MCF 10A (cell line): ENCODE data around the gene PLA2G4F. TPM values are rescaled to one million over a fixed set of nuclear protein-coding genes. Genes with fewer than 3 reads are reported as not detected.

Experiments
- BruUV-seq: library from RNA; stranded (reverse); fragments of 400-500 nt; replicated peaks from 2 replicates; lab custom pipeline; 2021; lab: Mats Ljungman, UMichigan
- CTCF ChIA-PET: fragments of 300-600 bp; sonication (Branson Sonifier 250); formaldehyde crosslinking; extraction: SDS; loops from one replicate; lab custom pipeline; 2021; ENCODE audit warnings: antibody characterized with exemption, inconsistent platforms; lab: Yijun Ruan, JAX
- POLR2A ChIA-PET: fragments of 300-600, 350-650 bp; sonication (Branson Sonifier 250); formaldehyde crosslinking; extraction: SDS; loops from one replicate; lab custom pipeline; 2020; ENCODE audit warnings: antibody characterized with exemption, inconsistent platforms; lab: Yijun Ruan, JAX
- DNase-seq: peaks from one replicate; pipeline ENCODE4 v3.0.0-alpha.2; 2018; ENCODE audit not compliant: unreplicated experiment
- H3K27ac Mint-ChIP-seq: one replicate; pipeline ENCODE4 v1.8.0; 2022; ENCODE audit warnings: mild to moderate bottlenecking, low read depth, mixed read lengths; ENCODE audit not compliant: unreplicated experiment
- H3K27me3 Mint-ChIP-seq: one replicate; pipeline ENCODE4 v1.8.0; 2022; ENCODE audit warnings: mixed read lengths; ENCODE audit not compliant: insufficient read depth, unreplicated experiment
- H3K36me3 Mint-ChIP-seq: one replicate; pipeline ENCODE4 v1.8.0; 2022; ENCODE audit warnings: mild to moderate bottlenecking, moderate library complexity, mixed read lengths; ENCODE audit not compliant: insufficient read depth, unreplicated experiment
- H3K4me1 Mint-ChIP-seq: one replicate; pipeline ENCODE4 v1.8.0; 2022; ENCODE audit warnings: mixed read lengths; ENCODE audit not compliant: insufficient read depth, unreplicated experiment
- H3K4me3 Mint-ChIP-seq: one replicate; pipeline ENCODE4 v1.8.0; 2022; ENCODE audit warnings: mild to moderate bottlenecking, moderate library complexity, mixed read lengths; ENCODE audit not compliant: unreplicated experiment
- H3K9me3 Mint-ChIP-seq: one replicate; pipeline ENCODE4 v1.8.0; 2022; ENCODE audit warnings: mixed read lengths; ENCODE audit not compliant: unreplicated experiment
- intact Hi-C: fragments of 100-400 bp; cut with micrococcal nuclease; formaldehyde crosslinking; loops from 2 replicates; pipeline ENCODE4 v1.14.1; 2022
- total RNA-seq: library from RNA; stranded (reverse); gene quantifications from 2 replicates; pipeline ENCODE4 v1.2.3, GENCODE V29; 2022
- TF ChIP-seq, protein P1 (sequence below): fragments of 200-600 bp; IDR thresholded peaks from one replicate; pipeline ENCODE4 v1.8.0; 2022; ENCODE audit warnings: antibody characterized with exemption, mild to moderate bottlenecking; ENCODE audit not compliant: unreplicated experiment

The PLA2G4F gene
- total RNA-seq, 1 experiment from 2014 or later, result 0.30 TPM

DNA sequence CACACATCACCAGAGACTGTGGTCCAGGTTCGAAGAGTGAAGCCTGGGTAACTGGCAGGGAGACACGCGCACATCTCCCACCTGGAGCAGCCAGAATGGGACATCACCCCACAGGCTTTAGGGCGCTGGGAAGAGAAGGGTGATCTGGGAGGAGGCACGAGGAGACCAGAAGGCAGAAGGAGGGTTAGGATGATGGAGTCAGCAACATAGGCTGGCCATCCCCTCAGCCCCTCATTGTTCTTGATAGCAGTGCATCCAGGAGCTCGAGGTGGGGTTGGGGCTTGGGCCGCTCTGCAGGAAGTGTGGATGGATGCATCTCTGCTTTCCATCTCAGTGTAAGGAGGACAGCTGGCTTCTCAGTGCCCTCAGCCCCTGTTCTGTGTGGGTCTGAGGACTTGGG is 15.2 kb downstream of the PLA2G4F start:
- H3K9me3 Mint-ChIP-seq, result no peaks in the 10 kb centered on the region
- H3K4me3 Mint-ChIP-seq, result no peak overlapping the region
- H3K4me1 Mint-ChIP-seq, result no peaks in the 10 kb centered on the region
- no TSS peak for BruUV-seq
- intact Hi-C loops, result no loop called here
- TF ChIP-seq, protein P1, sequence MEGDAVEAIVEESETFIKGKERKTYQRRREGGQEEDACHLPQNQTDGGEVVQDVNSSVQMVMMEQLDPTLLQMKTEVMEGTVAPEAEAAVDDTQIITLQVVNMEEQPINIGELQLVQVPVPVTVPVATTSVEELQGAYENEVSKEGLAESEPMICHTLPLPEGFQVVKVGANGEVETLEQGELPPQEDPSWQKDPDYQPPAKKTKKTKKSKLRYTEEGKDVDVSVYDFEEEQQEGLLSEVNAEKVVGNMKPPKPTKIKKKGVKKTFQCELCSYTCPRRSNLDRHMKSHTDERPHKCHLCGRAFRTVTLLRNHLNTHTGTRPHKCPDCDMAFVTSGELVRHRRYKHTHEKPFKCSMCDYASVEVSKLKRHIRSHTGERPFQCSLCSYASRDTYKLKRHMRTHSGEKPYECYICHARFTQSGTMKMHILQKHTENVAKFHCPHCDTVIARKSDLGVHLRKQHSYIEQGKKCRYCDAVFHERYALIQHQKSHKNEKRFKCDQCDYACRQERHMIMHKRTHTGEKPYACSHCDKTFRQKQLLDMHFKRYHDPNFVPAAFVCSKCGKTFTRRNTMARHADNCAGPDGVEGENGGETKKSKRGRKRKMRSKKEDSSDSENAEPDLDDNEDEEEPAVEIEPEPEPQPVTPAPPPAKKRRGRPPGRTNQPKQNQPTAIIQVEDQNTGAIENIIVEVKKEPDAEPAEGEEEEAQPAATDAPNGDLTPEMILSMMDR, result no peak
- peaks cover 32% of the 10 kb centered on the region for H3K27me3 Mint-ChIP-seq
- no peaks in the 10 kb centered on the region for H3K36me3 Mint-ChIP-seq
- no peak for DNase-seq
- ChIA-PET POLR2A (interaction anchor here (1.2 kb wide), 1 partner anchor 11 kb away, joined by 3 read pairs; no protein-coding TSS in a partner anchor), CTCF (interaction anchor here (0.6 to 4.9 kb wide), 3 partner anchors 9 to 151 kb away, joined by 3 to 25 read pairs (median 3); no protein-coding TSS in a partner anchor)
- no peak overlapping the region for H3K27ac Mint-ChIP-seq

DNA sequence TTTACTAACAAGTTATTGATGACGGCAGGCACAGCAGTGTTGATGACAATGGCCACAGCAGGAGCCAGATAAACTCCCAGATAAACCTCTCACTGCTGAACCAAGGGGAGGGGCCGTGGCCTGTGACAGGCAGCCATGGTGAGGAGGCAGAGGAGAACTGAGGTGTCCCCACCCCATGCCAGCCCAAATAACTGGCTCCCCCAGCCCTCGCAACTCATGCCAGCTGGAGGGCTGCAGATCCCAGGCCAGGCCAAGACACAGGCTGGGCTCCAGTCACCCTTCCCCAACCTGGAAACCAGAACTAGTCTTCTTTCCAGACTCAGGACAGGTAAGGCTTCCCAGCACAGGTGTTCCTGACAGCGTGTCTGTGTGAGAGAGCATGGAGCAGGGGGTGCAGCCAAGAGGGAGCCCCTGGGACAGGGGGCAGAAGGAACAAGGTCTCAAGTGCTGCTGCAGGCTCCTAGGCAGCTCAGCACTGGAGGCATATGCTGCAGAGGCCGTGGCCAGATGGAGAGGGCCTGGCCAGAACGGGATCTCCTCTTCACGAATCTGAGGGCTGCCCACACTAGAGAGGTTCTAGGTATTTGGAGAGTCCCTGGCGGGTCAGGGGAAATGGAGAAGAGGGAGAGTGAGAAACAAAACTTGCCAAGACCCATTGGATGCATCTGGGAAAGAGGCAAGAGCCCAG is 15.9 kb downstream of the PLA2G4F start:
- no peak for DNase-seq
- no peaks in the 10 kb centered on the region for H3K4me1 Mint-ChIP-seq
- no peaks in the 10 kb centered on the region for H3K36me3 Mint-ChIP-seq
- CTCF ChIA-PET, result interaction anchor here (0.8 to 6.1 kb wide), 4 partner anchors 8 to 452 kb away, joined by 3 to 53 read pairs (median 14); partner anchors contain the start of gene PLA2G4D
- intact Hi-C loops, result no loop called here
- POLR2A ChIA-PET, result no interaction called here
- no peak overlapping the region for H3K4me3 Mint-ChIP-seq
- BruUV-seq, result no TSS peak
- no peak overlapping the region for H3K27ac Mint-ChIP-seq
- TF ChIP-seq, protein P1, result no peak
- peaks cover 32% of the 10 kb centered on the region for H3K27me3 Mint-ChIP-seq
- H3K9me3 Mint-ChIP-seq, result no peaks in the 10 kb centered on the region

DNA sequence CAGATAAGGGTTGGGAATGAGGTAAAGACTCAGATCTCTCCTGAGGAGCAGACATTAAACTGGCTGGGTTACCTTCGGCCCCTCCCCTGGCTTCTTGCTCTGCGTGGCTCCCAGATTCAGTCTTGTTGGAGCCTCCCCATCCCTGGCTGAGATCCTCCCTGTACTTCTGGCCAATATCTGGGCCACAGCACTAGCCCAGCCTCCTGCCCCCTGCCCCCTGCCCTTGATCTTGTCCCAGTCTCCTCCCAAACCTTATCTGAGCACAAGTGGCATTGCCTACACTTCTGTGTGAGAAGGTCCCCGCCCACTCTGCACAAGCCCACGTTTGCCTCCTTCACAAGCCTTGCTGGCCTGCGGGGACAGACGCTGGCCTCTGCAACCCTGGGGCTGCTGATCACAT is 16.8 kb downstream of the PLA2G4F start:
- peaks cover 25% of the 10 kb centered on the region for H3K27me3 Mint-ChIP-seq
- intact Hi-C loops, result no loop called here
- no TSS peak for BruUV-seq
- no peaks in the 10 kb centered on the region for H3K36me3 Mint-ChIP-seq
- no peaks in the 10 kb centered on the region for H3K4me1 Mint-ChIP-seq
- TF ChIP-seq, protein P1, result no peak
- ChIA-PET POLR2A (interaction anchor here (1.3 to 3.1 kb wide), 2 partner anchors 9 to 55 kb away, joined by 6 to 13 read pairs; no protein-coding TSS in a partner anchor), CTCF (interaction anchor here (0.6 to 8.4 kb wide), 12 partner anchors 8 to 453 kb away, joined by 3 to 127 read pairs (median 12); partner anchors contain the start of gene PLA2G4D)
- no peak overlapping the region for H3K4me3 Mint-ChIP-seq
- H3K9me3 Mint-ChIP-seq, result no peaks in the 10 kb centered on the region
- no peak overlapping the region for H3K27ac Mint-ChIP-seq
- no peak for DNase-seq

DNA sequence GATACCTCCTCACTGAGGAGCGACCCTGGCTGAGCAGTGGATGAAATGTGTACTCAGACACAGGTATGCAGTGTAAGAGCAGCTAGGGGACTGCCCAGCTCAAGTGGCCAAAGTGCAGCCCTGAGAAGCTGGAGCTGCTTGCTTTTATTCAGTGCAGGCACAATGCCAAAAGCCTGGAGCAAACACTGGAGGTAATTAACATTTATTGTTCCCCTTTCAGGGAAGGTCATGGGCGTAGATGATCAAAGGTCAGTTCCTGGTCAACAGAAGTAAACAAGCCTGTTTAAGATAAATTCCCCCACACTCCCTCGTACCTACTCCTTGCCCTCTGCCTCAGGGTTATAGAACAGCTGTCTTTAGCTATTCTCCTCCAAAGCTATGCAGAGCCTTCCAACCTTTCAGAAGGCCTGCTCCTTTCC is 17.5 kb downstream of the PLA2G4F start:
- no TSS peak for BruUV-seq
- TF ChIP-seq, protein P1, result no peak
- ChIA-PET CTCF (interaction anchor here (0.6 to 8.4 kb wide), 19 partner anchors 9 to 461 kb away, joined by 3 to 127 read pairs (median 5); partner anchors contain the start of genes PLA2G4D and PLA2G4F), POLR2A (interaction anchor here (0.6 to 3.1 kb wide), 9 partner anchors 9 to 352 kb away, joined by 3 to 13 read pairs (median 3); partner anchors contain the start of gene PLA2G4F)
- Mint-ChIP-seq H3K27ac (no peak overlapping the region), H3K36me3 (no peaks in the 10 kb centered on the region), H3K27me3 (peaks cover 20% of the 10 kb centered on the region), H3K4me3 (no peak overlapping the region), H3K9me3 (no peaks in the 10 kb centered on the region), H3K4me1 (peaks cover 3% of the 10 kb centered on the region)
- no peak for DNase-seq
- intact Hi-C loops, result no loop called here
